GM18873 (cell line): Measurements from ENCODE around the gene APOB.

Experiments used
- ATAC-seq: cut with Tn5 transposase; IDR thresholded peaks from one replicate; pipeline ENCODE4 v1.9.1; 2021; ENCODE audit warnings: mild to moderate bottlenecking, moderate library complexity, moderate number of reproducible peaks; ENCODE audit not compliant: unreplicated experiment, low FRiP score

Gene APOB, protein sequence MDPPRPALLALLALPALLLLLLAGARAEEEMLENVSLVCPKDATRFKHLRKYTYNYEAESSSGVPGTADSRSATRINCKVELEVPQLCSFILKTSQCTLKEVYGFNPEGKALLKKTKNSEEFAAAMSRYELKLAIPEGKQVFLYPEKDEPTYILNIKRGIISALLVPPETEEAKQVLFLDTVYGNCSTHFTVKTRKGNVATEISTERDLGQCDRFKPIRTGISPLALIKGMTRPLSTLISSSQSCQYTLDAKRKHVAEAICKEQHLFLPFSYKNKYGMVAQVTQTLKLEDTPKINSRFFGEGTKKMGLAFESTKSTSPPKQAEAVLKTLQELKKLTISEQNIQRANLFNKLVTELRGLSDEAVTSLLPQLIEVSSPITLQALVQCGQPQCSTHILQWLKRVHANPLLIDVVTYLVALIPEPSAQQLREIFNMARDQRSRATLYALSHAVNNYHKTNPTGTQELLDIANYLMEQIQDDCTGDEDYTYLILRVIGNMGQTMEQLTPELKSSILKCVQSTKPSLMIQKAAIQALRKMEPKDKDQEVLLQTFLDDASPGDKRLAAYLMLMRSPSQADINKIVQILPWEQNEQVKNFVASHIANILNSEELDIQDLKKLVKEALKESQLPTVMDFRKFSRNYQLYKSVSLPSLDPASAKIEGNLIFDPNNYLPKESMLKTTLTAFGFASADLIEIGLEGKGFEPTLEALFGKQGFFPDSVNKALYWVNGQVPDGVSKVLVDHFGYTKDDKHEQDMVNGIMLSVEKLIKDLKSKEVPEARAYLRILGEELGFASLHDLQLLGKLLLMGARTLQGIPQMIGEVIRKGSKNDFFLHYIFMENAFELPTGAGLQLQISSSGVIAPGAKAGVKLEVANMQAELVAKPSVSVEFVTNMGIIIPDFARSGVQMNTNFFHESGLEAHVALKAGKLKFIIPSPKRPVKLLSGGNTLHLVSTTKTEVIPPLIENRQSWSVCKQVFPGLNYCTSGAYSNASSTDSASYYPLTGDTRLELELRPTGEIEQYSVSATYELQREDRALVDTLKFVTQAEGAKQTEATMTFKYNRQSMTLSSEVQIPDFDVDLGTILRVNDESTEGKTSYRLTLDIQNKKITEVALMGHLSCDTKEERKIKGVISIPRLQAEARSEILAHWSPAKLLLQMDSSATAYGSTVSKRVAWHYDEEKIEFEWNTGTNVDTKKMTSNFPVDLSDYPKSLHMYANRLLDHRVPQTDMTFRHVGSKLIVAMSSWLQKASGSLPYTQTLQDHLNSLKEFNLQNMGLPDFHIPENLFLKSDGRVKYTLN (N-terminal part only)

GRCh38 chr2:21043744-21044532 is at the start of gene APOB:
Gene APOB, minus strand, starts transcription at chr2:21044073. Its CDS starts 128 bp downstream, at chr2:21043945.
- no peak for ATAC-seq

- no peak for ATAC-seq
These were observed 48.5 kb upstream of the APOB start for GRCh38 chr2:21092308-21092869.

GRCh38 chr2:21084401-21084800 is 40.5 kb upstream of the APOB start:
- ATAC-seq = no peak

GRCh38 chr2:21083482-21083881 is 39.6 kb upstream of the APOB start:
- no peak for ATAC-seq

DNA sequence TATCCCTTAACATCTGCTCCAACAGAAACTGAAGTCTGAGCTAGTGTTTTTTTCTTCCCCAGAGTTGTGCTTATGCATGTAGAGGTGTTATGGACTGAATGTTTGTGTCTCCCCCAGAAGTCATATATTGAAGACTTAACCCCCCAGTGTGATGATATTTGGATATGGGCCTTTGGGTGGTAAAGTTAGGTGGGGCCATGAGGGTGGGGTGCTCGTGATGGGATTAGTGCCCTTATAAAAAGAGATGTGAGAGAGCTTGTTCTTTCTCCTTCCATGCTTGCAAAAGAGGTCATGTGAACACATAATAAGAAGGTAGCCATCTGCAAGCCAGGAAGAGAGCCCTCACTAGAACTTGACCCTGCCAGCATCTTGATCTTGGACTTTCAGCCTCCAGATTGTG is 34.4 kb upstream of the APOB start:
- ATAC-seq = no peak

- no peak for ATAC-seq
These were observed 28.8 kb upstream of the APOB start for GRCh38 chr2:21072477-21073242.

GRCh38 chr2:21070341-21071257 is 26.7 kb upstream of the APOB start:
- ATAC-seq = no peak

DNA sequence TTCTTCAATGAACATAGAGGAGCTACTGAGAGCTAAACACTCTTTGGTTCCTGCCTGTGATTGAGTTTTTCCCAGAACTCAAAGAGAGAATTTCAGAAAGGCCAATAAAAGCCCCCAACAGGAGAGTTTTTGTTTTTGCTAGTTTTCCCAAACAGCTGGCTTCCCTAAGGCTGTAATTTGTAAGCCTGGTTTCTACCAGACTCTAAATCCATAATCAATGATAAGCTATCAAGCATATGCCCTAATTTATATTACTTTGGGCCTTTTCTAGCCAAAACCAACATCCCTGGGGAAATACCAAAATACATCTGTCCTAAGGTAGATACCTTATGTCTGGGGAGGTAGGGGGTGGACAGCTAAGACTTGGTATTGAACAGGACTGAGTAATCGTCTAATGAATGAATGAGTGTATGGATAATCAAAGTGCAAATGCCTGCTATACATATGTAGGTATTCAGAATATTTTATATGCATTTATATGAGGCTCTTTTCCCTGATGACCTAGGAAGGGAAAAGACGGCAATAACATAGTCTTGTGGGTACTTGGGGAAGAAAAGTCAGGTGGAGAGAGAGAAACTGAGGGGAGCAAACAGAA is 26.0 kb upstream of the APOB start:
- ATAC-seq = no peak

DNA sequence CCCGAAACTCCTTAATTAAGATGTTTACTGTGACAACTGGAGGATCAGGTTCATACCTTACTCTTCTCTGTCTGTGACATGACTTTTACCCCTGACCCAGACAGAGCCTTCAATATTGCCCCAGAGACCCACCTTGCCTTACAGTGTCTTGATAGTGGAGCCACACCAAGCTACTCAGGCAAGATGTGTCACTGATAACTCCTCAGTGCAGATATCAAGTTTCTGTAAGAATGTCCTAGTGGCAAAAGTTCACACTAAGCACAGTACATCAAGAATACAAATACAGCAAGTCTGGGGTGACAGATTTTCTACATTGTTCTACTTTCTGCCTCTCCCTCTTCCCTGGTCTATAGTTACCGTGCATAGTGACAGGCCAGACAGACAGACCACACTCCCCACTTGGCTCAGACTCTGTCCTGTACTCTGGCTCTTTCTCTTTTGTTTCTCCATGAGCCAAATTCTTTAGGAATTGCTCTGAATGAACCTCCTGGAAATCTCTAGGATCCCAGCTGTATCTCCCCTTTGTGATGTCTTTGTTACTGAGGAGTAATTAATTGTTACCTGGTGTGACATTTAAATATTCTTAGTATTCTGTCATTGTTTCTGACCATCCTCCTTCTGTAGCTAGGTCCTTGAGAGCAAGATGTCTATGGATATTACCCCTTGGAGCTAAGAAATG is 24.1 kb upstream of the APOB start:
- ATAC-seq = no peak

- ATAC-seq = no peak
These were observed 23.3 kb upstream of the APOB start for GRCh38 chr2:21067125-21067524.

- no peak for ATAC-seq
These were observed 16.2 kb upstream of the APOB start for GRCh38 chr2:21059885-21060610.

GRCh38 chr2:21057097-21057496 is 13.2 kb upstream of the APOB start:
- ATAC-seq = no peak

GRCh38 chr2:21055879-21056790 is 12.3 kb upstream of the APOB start:
- ATAC-seq = no peak

- ATAC-seq = no peak
These were observed 11.6 kb upstream of the APOB start for GRCh38 chr2:21055451-21055850.

DNA sequence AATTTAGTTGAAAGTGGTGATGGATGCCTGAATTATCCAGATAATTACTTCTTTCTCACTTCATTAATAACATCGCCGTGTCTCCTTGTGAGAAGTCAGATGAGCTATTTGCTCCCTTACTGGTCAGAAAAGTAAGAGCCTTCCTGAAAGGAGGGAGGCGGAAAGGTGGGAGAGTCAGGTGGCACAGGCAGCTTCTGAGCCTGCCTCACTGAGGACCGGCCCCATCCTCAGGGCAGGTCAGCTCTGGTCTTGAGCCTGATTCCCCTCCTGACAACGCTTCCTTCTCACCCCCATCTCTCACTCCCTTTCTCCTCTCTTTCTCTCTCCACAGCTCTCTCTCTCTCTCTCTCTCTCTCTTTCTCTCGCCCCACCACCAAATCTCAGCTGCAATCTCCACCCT is 10.1 kb upstream of the APOB start:
- ATAC-seq = no peak
